ENCODE measurements around the gene EIF2D. TPM values are rescaled to one million over a fixed set of nuclear protein-coding genes. Genes with fewer than 3 reads are reported as not detected.

EIF2D gene
- total RNA-seq, 3 donors from 2014 or later (not counting 1 experiment from before 2014, with no cell fraction given), result 31.8 to 34.6 (median 32.7) TPM

GRCh38 chr1:206658981-206659273 is 46.7 kb upstream of the EIF2D start:
- ATAC-seq, result no peak
- H3K4me3 ChIP-seq (ENCODE audit: low read length), result no peak overlapping the region
- no peaks in the 10 kb centered on the region for H3K36me3 Mint-ChIP-seq

GRCh38 chr1:206658264-206658980 is 46.2 kb upstream of the EIF2D start:
- H3K4me3 Mint-ChIP-seq, result no peak overlapping the region
- Histone ChIP-seq H3K4me1 (ENCODE audit: control insufficient read depth, insufficient read depth, low read length) (peaks cover 7% of the 10 kb centered on the region), H3K9me3 (ENCODE audit: control insufficient read depth, insufficient read depth, low read length) (no peaks in the 10 kb centered on the region), H3K27ac (ENCODE audit: low read length) (no peak overlapping the region), H3K27me3 (ENCODE audit: control insufficient read depth, insufficient read depth, low read length) (peaks cover 5% of the 10 kb centered on the region), H3K36me3 (ENCODE audit: control insufficient read depth, insufficient read depth, low read length) (no peaks in the 10 kb centered on the region), H3K4me3 (ENCODE audit: low read length) (no peak overlapping the region)
- intact Hi-C loops (cut with micrococcal nuclease), result loop anchor here (1.0 kb wide), 1 partner anchor 150 kb away; no protein-coding TSS in a partner anchor
- peak; percentile 57 to 72 for DNase-seq
- no peaks in the 10 kb centered on the region for H3K9me3 Mint-ChIP-seq
- H3K27me3 Mint-ChIP-seq (ENCODE audit: low read depth in 2 of 2), result peaks cover 25 to 37% of the 10 kb centered on the region in 2 donors
- 19% methylated on average over 22 of the region's 22 CpGs for WGBS (ENCODE audit: insufficient coverage)
- no peak overlapping the region for H3K27ac Mint-ChIP-seq
- peaks cover 7 to 9% of the 10 kb centered on the region in 2 donors for H3K4me1 Mint-ChIP-seq
- ATAC-seq, result peak; percentile 86 to 88 (median 88)
- H3K36me3 Mint-ChIP-seq, result no peaks in the 10 kb centered on the region
- TF ChIP-seq CTCF (IDR thresholded peaks at IDR 0.05), result peak; percentile 94

More at GRCh38 chr1:206658981-206659273, 46.7 kb upstream of the EIF2D start:
- Mint-ChIP-seq H3K4me3 (no peak overlapping the region), H3K4me1 (peaks cover 12 to 14% of the 10 kb centered on the region in 2 donors), H3K27me3 (ENCODE audit: low read depth in 2 of 2) (peaks cover 22 to 39% of the 10 kb centered on the region in 2 donors), H3K27ac (no peak overlapping the region), H3K9me3 (no peaks in the 10 kb centered on the region)
- intact Hi-C loops (cut with micrococcal nuclease), result loop anchor here (1.0 kb wide), 1 partner anchor 149 kb away; no protein-coding TSS in a partner anchor
- Histone ChIP-seq H3K27me3 (ENCODE audit: control insufficient read depth, insufficient read depth, low read length) (peaks cover 8% of the 10 kb centered on the region), H3K4me1 (ENCODE audit: control insufficient read depth, insufficient read depth, low read length) (peaks cover 12% of the 10 kb centered on the region), H3K27ac (ENCODE audit: low read length) (no peak overlapping the region), H3K36me3 (ENCODE audit: control insufficient read depth, insufficient read depth, low read length) (no peaks in the 10 kb centered on the region), H3K9me3 (ENCODE audit: control insufficient read depth, insufficient read depth, low read length) (no peaks in the 10 kb centered on the region)
- DNase-seq, result no peak
- 82% methylated on average over 7 of the region's 7 CpGs for WGBS (ENCODE audit: insufficient coverage)
- TF ChIP-seq CTCF (IDR thresholded peaks at IDR 0.05), result no peak

GRCh38 chr1:206657751-206658150 is 45.5 kb upstream of the EIF2D start:
- no peak for TF ChIP-seq CTCF (IDR thresholded peaks at IDR 0.05)
- intact Hi-C loops (cut with micrococcal nuclease), result loop anchor here (1.0 kb wide), 1 partner anchor 151 kb away; no protein-coding TSS in a partner anchor
- Mint-ChIP-seq H3K4me3 (no peak overlapping the region), H3K9me3 (no peaks in the 10 kb centered on the region), H3K27me3 (ENCODE audit: low read depth in 2 of 2) (peaks cover 24 to 30% of the 10 kb centered on the region in 2 donors), H3K27ac (no peak overlapping the region), H3K36me3 (no peaks in the 10 kb centered on the region), H3K4me1 (peaks cover 7 to 8% of the 10 kb centered on the region in 2 donors)
- ATAC-seq (no peak), DNase-seq (no peak)
- no peak overlapping the region for H3K27ac ChIP-seq (ENCODE audit: low read length)
- 50% methylated on average over 5 of the region's 6 CpGs for WGBS (ENCODE audit: insufficient coverage)
- H3K4me3 ChIP-seq (ENCODE audit: low read length), result no peak overlapping the region
- H3K9me3 ChIP-seq (ENCODE audit: control insufficient read depth, insufficient read depth, low read length), result no peaks in the 10 kb centered on the region
- H3K4me1 ChIP-seq (ENCODE audit: control insufficient read depth, insufficient read depth, low read length), result peaks cover 7% of the 10 kb centered on the region
- peaks cover 4% of the 10 kb centered on the region for H3K27me3 ChIP-seq (ENCODE audit: control insufficient read depth, insufficient read depth, low read length)
- no peaks in the 10 kb centered on the region for H3K36me3 ChIP-seq (ENCODE audit: control insufficient read depth, insufficient read depth, low read length)
